ENCODE results near the gene INF2. TPM values are rescaled to one million over a fixed set of nuclear protein-coding genes. Genes with fewer than 3 reads are reported as not detected.

The INF2 gene
- total RNA-seq, 1 experiment from 2014 or later = 113 TPM

DNA sequence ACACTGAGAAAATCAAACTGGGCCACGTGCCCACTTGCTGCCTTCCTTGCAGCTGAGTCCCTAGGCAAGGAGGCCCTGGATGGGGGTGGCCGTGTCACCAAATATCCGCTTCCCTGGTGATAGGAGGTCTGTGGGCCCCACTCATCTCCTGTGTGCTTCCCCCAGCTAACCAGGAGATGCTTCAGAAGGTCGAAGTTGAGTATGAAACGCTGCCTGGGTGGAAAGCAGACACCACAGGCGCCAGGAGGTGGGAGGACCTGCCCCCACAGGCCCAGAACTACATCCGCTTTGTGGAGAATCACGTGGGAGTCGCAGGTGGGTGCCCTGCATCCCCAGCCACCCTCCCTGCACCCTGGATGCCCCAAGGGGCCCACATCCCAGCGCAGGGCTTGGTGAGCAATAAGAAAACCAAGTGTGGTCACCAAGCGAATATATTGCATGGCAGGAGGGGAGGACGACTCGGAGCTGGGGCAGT lies 56.7 kb downstream of the INF2 start:
- BruUV-seq (replicated peaks) = no TSS peak
- TF ChIP-seq, protein P1, sequence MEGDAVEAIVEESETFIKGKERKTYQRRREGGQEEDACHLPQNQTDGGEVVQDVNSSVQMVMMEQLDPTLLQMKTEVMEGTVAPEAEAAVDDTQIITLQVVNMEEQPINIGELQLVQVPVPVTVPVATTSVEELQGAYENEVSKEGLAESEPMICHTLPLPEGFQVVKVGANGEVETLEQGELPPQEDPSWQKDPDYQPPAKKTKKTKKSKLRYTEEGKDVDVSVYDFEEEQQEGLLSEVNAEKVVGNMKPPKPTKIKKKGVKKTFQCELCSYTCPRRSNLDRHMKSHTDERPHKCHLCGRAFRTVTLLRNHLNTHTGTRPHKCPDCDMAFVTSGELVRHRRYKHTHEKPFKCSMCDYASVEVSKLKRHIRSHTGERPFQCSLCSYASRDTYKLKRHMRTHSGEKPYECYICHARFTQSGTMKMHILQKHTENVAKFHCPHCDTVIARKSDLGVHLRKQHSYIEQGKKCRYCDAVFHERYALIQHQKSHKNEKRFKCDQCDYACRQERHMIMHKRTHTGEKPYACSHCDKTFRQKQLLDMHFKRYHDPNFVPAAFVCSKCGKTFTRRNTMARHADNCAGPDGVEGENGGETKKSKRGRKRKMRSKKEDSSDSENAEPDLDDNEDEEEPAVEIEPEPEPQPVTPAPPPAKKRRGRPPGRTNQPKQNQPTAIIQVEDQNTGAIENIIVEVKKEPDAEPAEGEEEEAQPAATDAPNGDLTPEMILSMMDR (conservative IDR thresholded peaks at IDR 0.05) = no peak
- TF ChIP-seq EZH2 (IDR thresholded peaks at IDR 0.05; ENCODE audit: low read depth) = no peak
- intact Hi-C loops (cut with micrococcal nuclease; ENCODE audit: unreplicated experiment) = no loop called here
- Histone ChIP-seq H2AFZ (no peak overlapping the region), H3K79me2 (ENCODE audit: low read depth) (no peaks in the 10 kb centered on the region), H3K36me3 (ENCODE audit: low read depth) (no peaks in the 10 kb centered on the region), H3K27ac (no peak overlapping the region), H4K20me1 (ENCODE audit: insufficient read depth) (no peaks in the 10 kb centered on the region), H3K4me1 (replicated peaks; ENCODE audit: insufficient read depth) (peaks cover 19% of the 10 kb centered on the region), H3K4me3 (no peak overlapping the region), H3K9me2 (ENCODE audit: insufficient read depth) (no peaks in the 10 kb centered on the region), H3K27me3 (ENCODE audit: insufficient read depth, low read depth) (peaks cover 3% of the 10 kb centered on the region; the same call in 1 of the 2 replicates), H3F3A (ENCODE audit: insufficient read depth, low read depth) (peaks cover 9% of the 10 kb centered on the region; the same call in 1 of the 2 replicates), H3K9me3 (ENCODE audit: insufficient read depth, low read depth) (no peaks in the 10 kb centered on the region), H3K4me2 (no peak overlapping the region)
- DNase-seq = no peak
- POLR2A ChIA-PET (ENCODE audit: unreplicated experiment) = no interaction called here
- CTCF ChIA-PET = no interaction called here

DNA sequence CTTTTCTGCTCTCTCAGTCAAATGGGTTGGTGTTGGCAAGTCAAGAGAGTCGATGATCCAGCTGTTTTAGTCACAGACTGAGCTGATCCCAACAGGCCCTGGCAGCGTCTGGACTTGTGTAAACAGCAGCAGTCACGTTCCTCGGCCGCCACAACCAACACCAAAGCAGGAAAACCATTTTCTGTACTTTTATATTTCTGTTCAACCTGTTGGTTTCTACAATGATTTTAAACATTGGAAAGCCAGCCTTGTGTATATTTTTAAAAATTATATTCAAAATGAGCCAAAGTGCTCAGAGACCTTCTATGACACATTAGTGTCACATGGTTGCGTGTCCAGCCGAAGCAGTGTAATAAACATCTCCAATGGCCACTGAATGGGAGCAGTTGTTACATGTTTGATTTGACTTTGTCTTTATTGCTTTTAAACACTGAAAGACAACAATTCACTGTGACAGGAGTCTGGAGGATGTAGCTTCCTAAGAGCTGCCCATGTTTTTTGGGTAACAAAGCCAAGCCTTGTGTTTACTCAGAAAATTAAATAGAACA lies 57.6 kb downstream of the INF2 start:
- CTCF ChIA-PET = no interaction called here
- H2AFZ ChIP-seq = no peak overlapping the region
- peaks cover 19% of the 10 kb centered on the region for H3K4me1 ChIP-seq (replicated peaks; ENCODE audit: insufficient read depth)
- no peaks in the 10 kb centered on the region for H3K27me3 ChIP-seq (ENCODE audit: insufficient read depth, low read depth)
- no peak for DNase-seq
- no peak overlapping the region for H3K4me2 ChIP-seq
- no peak overlapping the region for H3K4me3 ChIP-seq
- H3K79me2 ChIP-seq (ENCODE audit: low read depth) = no peaks in the 10 kb centered on the region
- POLR2A ChIA-PET (ENCODE audit: unreplicated experiment) = no interaction called here
- H4K20me1 ChIP-seq (ENCODE audit: insufficient read depth) = no peaks in the 10 kb centered on the region
- H3K9me3 ChIP-seq (ENCODE audit: insufficient read depth, low read depth) = no peaks in the 10 kb centered on the region
- no peaks in the 10 kb centered on the region for H3K36me3 ChIP-seq (ENCODE audit: low read depth)
- no peaks in the 10 kb centered on the region for H3K9me2 ChIP-seq (ENCODE audit: insufficient read depth)
- BruUV-seq (replicated peaks) = no TSS peak
- H3K27ac ChIP-seq = no peak overlapping the region
- peaks cover 9% of the 10 kb centered on the region; the same call in 1 of the 2 replicates for H3F3A ChIP-seq (ENCODE audit: insufficient read depth, low read depth)
- TF ChIP-seq EZH2 (IDR thresholded peaks at IDR 0.05; ENCODE audit: low read depth) = no peak
- TF ChIP-seq, protein P1 (conservative IDR thresholded peaks at IDR 0.05) = no peak
- intact Hi-C loops (cut with micrococcal nuclease; ENCODE audit: unreplicated experiment) = no loop called here

DNA sequence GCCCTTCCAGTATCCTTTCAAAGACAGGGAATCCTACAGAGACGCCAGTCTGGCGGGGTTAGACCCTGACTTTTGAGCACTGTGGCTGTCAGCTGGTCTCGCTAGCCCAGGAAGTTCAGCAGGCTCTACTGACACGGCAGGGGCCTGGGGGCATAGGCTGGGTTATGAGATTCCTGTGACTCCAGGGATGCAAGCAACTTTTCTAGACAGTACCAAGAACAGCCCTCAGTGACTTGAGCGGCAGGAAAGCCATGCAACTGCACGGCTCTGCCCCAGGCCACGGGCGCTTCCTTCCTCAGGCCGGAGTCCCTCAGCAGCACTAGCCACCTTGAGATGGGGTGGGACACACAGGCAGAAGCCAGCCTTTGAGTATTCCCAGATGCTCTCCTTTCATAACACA lies 58.5 kb downstream of the INF2 start:
- Histone ChIP-seq H3K27ac (no peak overlapping the region), H3F3A (ENCODE audit: insufficient read depth, low read depth) (peaks cover 9% of the 10 kb centered on the region; the same call in 1 of the 2 replicates), H3K9me3 (ENCODE audit: insufficient read depth, low read depth) (no peaks in the 10 kb centered on the region), H4K20me1 (ENCODE audit: insufficient read depth) (no peaks in the 10 kb centered on the region), H3K79me2 (ENCODE audit: low read depth) (no peaks in the 10 kb centered on the region), H3K4me2 (no peak overlapping the region), H3K27me3 (ENCODE audit: insufficient read depth, low read depth) (no peaks in the 10 kb centered on the region), H3K4me1 (replicated peaks; ENCODE audit: insufficient read depth) (peaks cover 19% of the 10 kb centered on the region), H3K36me3 (ENCODE audit: low read depth) (no peaks in the 10 kb centered on the region), H3K9me2 (ENCODE audit: insufficient read depth) (no peaks in the 10 kb centered on the region), H3K4me3 (no peak overlapping the region), H2AFZ (no peak overlapping the region)
- intact Hi-C loops (cut with micrococcal nuclease; ENCODE audit: unreplicated experiment) = no loop called here
- ChIA-PET CTCF (no interaction called here), POLR2A (ENCODE audit: unreplicated experiment) (no interaction called here)
- DNase-seq = no peak
- no TSS peak for BruUV-seq (replicated peaks)
- TF ChIP-seq, protein P1 (conservative IDR thresholded peaks at IDR 0.05) = no peak
- TF ChIP-seq EZH2 (IDR thresholded peaks at IDR 0.05; ENCODE audit: low read depth) = no peak

All from PC-9 (cell line).